Uterus (tissue), 4 donors: ENCODE data around the gene COMMD9. TPM values are rescaled to one million over a fixed set of nuclear protein-coding genes. Genes with fewer than 3 reads are reported as not detected.

Source experiments
- DNase-seq, 2 donors: peaks; one replicate each; pipeline ENCODE4 v3.0.0-alpha.2; 2019 to 2020
- H3K27ac ChIP-seq, 2 donors: fragments of 200-600 bp; sonication (generic); 1 replicate in 1 of 2; 2 replicates in 1 of 2; pipeline ENCODE4 v1.5.1; 2016 to 2018
- H3K27me3 ChIP-seq, 2 donors: fragments of 200-600 bp; sonication (generic); one replicate each; pipeline ENCODE4 v1.5.1; 2018 to 2019; ENCODE audit warnings: control low read depth in 1 of 2
- H3K36me3 ChIP-seq, 2 donors: fragments of 200-600 bp; sonication (generic); one replicate each; pipeline ENCODE4 v1.5.1; 2019; ENCODE audit warnings: control low read depth in 1 of 2
- H3K4me1 ChIP-seq, 2 donors: fragments of 200-600 bp; sonication (generic); one replicate each; pipeline ENCODE4 v1.5.1; 2018 to 2019; ENCODE audit warnings: control low read depth in 1 of 2
- H3K4me3 ChIP-seq, 2 donors: fragments of 200-600 bp; sonication (generic); 1 replicate in 1 of 2; 2 replicates in 1 of 2; pipeline ENCODE4 v1.5.1; 2018 to 2019; ENCODE audit warnings: mild to moderate bottlenecking in 1 of 2
- H3K9me3 ChIP-seq, 2 donors: fragments of 200-600 bp; sonication (generic); one replicate each; pipeline ENCODE4 v1.5.1; 2019; ENCODE audit warnings: control low read depth in 1 of 2
- CTCF ChIP-seq, 4 experiments: fragments of 200-600 bp in 2 of 4; fragments of 450-650 bp in 2 of 4; sonication (generic) in 2 of 4; IDR thresholded peaks; one replicate each; pipeline ENCODE4 v1.5.1; 2016 to 2019; ENCODE audit warnings: antibody characterized with exemption in 4 of 4, mild to moderate bottlenecking in 2 of 4, moderate library complexity in 1 of 4
- POLR2A ChIP-seq, 2 donors: fragments of 450-650 bp; IDR thresholded peaks; one replicate each; pipeline ENCODE4 v1.6.1; 2016; ENCODE audit warnings: antibody characterized with exemption in 2 of 2, mild to moderate bottlenecking in 1 of 2, moderate library complexity in 1 of 2
- intact Hi-C: fragments of 100-400 bp; cut with DNase I; formaldehyde crosslinking; loops from one replicate; pipeline ENCODE4 v1.15.1; 2023; ENCODE audit warnings: low total_unique reads
- total RNA-seq, 4 donors: library from RNA; depleted of rRNA in 3 of 4; stranded (reverse); fragments of >200 nt in 3 of 4; gene quantifications; one replicate each; pipeline versions ENCODE4 v1.1.0 to v1.2.4, GENCODE V29; 2014 to 2023
- donor health status: DM: yes; HTN: yes; CAD: no.

COMMD9 gene
- total RNA-seq, 4 donors from 2014 or later = 10.5 to 30.2 (median 22.8) TPM

GRCh38 chr11:36270701-36271100, 18.5 kb downstream of the COMMD9 start:
- Histone ChIP-seq H3K27me3 (no peaks in the 10 kb centered on the region), H3K9me3 (peaks cover 0 to 3% of the 10 kb centered on the region in 2 donors), H3K27ac (no peak overlapping the region), H3K36me3 (no peaks in the 10 kb centered on the region), H3K4me3 (no peak overlapping the region), H3K4me1 (no peaks in the 10 kb centered on the region)
- no peak for DNase-seq
- TF ChIP-seq CTCF (IDR thresholded peaks at IDR 0.05) = no peak
- TF ChIP-seq POLR2A (IDR thresholded peaks at IDR 0.05) = no peak
- intact Hi-C loops = no loop called here

- peaks cover 0 to 3% of the 10 kb centered on the region in 2 donors for H3K9me3 ChIP-seq
- intact Hi-C loops = no loop called here
- no peaks in the 10 kb centered on the region for H3K4me1 ChIP-seq
- no peak overlapping the region for H3K27ac ChIP-seq
- H3K36me3 ChIP-seq = no peaks in the 10 kb centered on the region
- H3K27me3 ChIP-seq = no peaks in the 10 kb centered on the region
- H3K4me3 ChIP-seq = no peak overlapping the region
- TF ChIP-seq POLR2A (IDR thresholded peaks at IDR 0.05) (no peak), CTCF (IDR thresholded peaks at IDR 0.05) (no peak)
- no peak for DNase-seq
Measured at GRCh38 chr11:36268337-36268985, 20.8 kb downstream of the COMMD9 start.

- no peaks in the 10 kb centered on the region for H3K9me3 ChIP-seq
- TF ChIP-seq POLR2A (IDR thresholded peaks at IDR 0.05) (no peak), CTCF (IDR thresholded peaks at IDR 0.05) (no peak)
- no peak overlapping the region for H3K4me3 ChIP-seq
- H3K4me1 ChIP-seq = no peaks in the 10 kb centered on the region
- no peaks in the 10 kb centered on the region for H3K36me3 ChIP-seq
- no peaks in the 10 kb centered on the region for H3K27me3 ChIP-seq
- no peak overlapping the region for H3K27ac ChIP-seq
- intact Hi-C loops = no loop called here
- DNase-seq = no peak
Measured at GRCh38 chr11:36266767-36267166, 22.5 kb downstream of the COMMD9 start.

- Histone ChIP-seq H3K4me1 (no peaks in the 10 kb centered on the region), H3K9me3 (no peaks in the 10 kb centered on the region), H3K27me3 (no peaks in the 10 kb centered on the region), H3K36me3 (no peaks in the 10 kb centered on the region), H3K4me3 (no peak overlapping the region), H3K27ac (no peak overlapping the region)
- TF ChIP-seq POLR2A (IDR thresholded peaks at IDR 0.05) = no peak
- peak; percentile 77 to 84 (median 81) for TF ChIP-seq CTCF (IDR thresholded peaks at IDR 0.05)
- DNase-seq = peak; percentile 56 to 69
- intact Hi-C loops = no loop called here
Measured at GRCh38 chr11:36265793-36266628, 23.2 kb downstream of the COMMD9 start.

GRCh38 chr11:36264973-36265344, 24.3 kb downstream of the COMMD9 start:
- TF ChIP-seq CTCF (IDR thresholded peaks at IDR 0.05) (no peak), POLR2A (IDR thresholded peaks at IDR 0.05) (no peak)
- H3K27ac ChIP-seq = no peak overlapping the region
- no peaks in the 10 kb centered on the region for H3K9me3 ChIP-seq
- no peaks in the 10 kb centered on the region for H3K4me1 ChIP-seq
- no peak for DNase-seq
- no peaks in the 10 kb centered on the region for H3K27me3 ChIP-seq
- no peaks in the 10 kb centered on the region for H3K36me3 ChIP-seq
- no peak overlapping the region for H3K4me3 ChIP-seq
- intact Hi-C loops = loop anchor here (5.0 kb wide), 1 partner anchor 443 kb away; no protein-coding TSS in a partner anchor
